GM18505 (cell line): ENCODE data around the gene ZNF398.

Experiments
- ATAC-seq: cut with Tn5 transposase; IDR thresholded peaks from one replicate; pipeline ENCODE4 v1.9.1; 2021; ENCODE audit not compliant: unreplicated experiment
- POLR2A ChIP-seq: IDR thresholded peaks from 4 replicates; pipeline ENCODE4 v1.6.1; 2011; ENCODE audit warnings: borderline replicate concordance; ENCODE audit not compliant: insufficient read depth, insufficient read length; ENCODE audit errors: extremely low read depth

ZNF398 gene

GRCh38 chr7:149147072-149147751, at the start of gene ZNF398:
TSS of gene ZNF398 (plus strand) at chr7:149147453. CDS start at chr7:149147743, 290 bp downstream.
- peak; percentile 57 for TF ChIP-seq POLR2A
- ATAC-seq: peak; percentile 69

DNA sequence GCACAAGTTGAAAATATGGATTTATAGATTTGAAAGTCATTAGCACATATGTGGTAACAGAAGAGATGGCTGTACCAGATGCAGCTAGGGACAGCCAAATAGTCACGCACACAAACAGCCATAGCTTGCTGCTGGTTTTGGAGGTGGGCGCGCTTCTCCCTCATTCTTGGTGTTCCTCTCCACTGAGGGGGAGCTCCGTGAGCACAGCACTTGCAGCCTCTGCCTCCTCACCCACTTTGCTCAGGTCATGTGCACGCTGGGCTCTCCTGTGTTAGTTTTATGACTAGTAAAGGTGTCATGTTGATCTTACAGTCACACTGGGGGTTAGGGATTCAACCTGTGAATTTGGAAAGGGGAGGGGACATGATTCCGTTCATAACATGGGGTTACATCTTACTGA, 48.2 kb upstream of the ZNF398 start:
- no peak for ATAC-seq
- TF ChIP-seq POLR2A: no peak

DNA sequence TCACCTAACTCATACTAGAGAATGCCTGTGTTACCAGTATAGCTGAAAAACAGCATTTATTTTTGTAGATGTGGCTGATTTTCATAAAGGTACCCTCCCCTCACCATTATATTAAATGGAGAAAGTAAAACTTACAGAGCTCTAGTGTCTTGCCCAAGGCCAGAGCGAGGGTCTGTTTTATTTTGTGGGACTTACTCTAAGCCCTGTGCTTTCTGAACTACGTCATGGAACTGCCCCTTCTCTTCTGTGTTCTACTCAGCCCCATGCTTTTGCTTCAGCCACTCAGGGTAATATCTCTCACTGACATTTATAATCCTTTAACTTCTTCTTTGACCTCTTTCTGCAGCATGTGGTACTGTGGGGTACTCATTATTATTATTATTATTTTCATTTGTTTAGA, 46.4 kb upstream of the ZNF398 start:
- TF ChIP-seq POLR2A: no peak

DNA sequence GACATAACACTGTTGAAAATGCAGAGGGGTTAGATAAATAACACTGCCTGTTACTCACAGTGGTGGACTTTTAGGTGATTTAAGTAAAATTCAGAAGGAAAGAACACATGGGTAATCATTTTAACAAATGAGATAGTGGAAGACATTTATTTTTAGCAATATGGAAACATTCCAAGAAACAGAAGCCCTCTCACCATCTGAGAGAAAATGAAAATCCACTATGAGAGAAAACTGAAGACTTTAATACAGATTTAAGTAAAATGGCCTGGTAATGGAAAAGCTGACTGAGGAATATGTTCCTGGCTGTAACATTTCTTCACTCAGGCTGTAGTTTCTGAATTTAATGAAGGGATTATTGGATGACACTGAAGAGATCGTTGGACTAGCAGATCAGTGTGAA, 44.6 kb upstream of the ZNF398 start:
- no peak for TF ChIP-seq POLR2A
- no peak for ATAC-seq

More for the DNA sequence above, 46.4 kb upstream of the ZNF398 start:
- ATAC-seq: no peak

DNA sequence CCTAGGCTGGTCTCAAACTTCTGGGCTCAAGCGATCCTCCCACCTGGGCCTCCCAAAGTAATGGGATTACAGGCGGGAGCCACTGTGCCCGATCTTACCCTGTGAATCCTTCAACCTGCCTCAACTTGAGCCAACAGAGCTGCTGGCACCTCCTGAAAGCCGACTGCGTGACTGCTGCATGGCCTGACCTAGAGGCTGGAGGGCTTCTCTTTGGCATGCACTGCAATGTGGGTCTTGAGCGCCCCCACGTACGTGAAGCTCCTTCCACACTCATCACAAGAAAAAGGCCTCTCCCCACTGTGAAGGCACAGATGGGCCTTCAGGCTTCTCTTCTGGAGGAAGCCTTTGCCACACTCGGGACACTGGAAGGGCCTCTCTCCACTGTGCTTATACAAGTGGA, 43.8 kb upstream of the ZNF398 start:
- no peak for ATAC-seq
- TF ChIP-seq POLR2A: no peak

GRCh38 chr7:149104214-149104613, 43.0 kb upstream of the ZNF398 start:
- no peak for ATAC-seq

GRCh38 chr7:149104749-149105148, 42.5 kb upstream of the ZNF398 start:
- TF ChIP-seq POLR2A: no peak
- ATAC-seq: no peak

More at GRCh38 chr7:149104214-149104613, 43.0 kb upstream of the ZNF398 start:
- no peak for TF ChIP-seq POLR2A

DNA sequence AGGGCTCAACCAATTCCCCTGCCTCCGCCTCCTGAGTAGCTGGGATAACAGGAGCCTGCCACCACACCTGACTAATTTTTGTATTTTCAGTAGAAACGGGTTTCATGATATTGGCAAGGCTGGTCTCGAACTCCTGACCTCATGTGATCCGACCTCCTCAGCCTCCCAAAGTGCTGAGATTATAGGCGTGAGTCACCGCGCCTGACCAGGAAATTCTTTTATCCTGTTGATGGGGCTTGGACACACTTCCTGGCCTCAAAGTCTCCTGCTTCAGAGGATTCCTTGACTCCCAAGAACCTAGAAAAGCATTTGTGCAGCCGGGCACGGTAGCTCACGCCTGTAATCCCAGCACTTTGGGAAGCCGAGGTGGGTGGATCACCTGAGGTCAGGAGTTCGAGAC, 37.3 kb upstream of the ZNF398 start:
- no peak for ATAC-seq
- TF ChIP-seq POLR2A: no peak

DNA sequence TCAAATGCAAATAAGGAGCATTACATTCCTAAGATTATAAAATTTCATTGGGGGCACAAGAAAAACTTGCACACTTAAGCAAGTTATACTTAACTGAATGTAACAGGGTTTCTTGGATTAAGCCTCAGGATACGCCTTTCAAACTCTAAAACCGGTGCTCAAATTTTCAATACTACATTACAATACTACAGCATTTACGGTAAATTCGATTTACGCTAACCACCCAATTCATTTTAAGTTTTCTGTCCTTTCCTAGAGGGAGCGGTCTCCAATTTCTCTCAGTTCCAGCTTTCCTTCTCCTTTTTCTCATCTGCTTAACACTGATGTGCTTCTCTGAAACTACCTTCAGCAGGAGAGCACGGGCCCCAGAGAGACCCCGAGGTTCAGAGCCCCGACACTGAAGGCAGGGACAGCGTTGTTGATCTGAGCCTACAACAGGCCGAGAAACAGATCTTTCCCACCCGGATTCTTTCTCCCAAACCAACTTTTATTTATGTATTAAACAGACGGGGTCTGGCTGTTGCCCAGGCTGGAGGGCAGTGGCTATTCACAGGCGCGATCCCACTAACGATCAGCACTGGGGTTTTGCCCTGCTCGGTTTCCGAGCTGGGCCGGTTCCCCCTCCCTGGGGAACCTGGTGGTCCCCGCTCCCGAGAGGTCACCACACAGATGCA, 21.9 kb upstream of the ZNF398 start:
- ATAC-seq: no peak
- TF ChIP-seq POLR2A: no peak

GRCh38 chr7:149125863-149126661, 21.2 kb upstream of the ZNF398 start, which contains the start of gene ZNF425:
TSS of gene ZNF425 (minus strand) at chr7:149126324. CDS start at chr7:149126213, 111 bp downstream.
- peak; percentile 96 for TF ChIP-seq POLR2A
- ATAC-seq: peak; percentile 87

DNA sequence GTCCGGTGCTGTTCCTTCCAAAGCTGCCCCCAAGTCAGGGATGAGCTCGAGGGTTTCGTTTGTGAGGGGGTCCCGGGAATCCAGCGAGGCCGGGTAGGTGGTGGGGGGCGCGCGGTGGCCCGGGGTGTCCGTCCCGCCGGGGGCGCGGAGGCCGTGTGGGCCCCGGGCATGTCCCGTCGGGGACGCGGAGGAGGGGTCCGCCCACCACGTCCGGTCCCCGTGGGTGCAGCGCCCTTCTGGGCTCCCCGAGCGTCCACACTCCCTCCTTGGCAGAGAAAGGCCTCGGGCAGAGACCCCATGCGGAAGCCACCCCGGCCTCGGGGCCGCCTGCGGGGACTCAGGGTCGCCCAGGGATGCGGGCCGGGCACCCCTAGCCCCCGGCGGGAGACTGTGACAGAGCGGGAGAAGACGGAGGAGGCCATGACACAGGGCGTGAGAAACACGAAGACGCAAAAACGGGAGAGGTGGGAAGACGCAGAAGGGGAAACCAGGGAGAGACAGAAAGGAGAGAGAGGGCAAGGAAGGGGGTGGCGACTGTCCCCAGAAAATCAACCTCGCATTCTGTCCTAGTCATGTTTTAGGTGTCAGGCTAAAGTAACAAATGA, 20.5 kb upstream of the ZNF398 start:
- peak; percentile 43 for ATAC-seq
- TF ChIP-seq POLR2A: peak; percentile 20

DNA sequence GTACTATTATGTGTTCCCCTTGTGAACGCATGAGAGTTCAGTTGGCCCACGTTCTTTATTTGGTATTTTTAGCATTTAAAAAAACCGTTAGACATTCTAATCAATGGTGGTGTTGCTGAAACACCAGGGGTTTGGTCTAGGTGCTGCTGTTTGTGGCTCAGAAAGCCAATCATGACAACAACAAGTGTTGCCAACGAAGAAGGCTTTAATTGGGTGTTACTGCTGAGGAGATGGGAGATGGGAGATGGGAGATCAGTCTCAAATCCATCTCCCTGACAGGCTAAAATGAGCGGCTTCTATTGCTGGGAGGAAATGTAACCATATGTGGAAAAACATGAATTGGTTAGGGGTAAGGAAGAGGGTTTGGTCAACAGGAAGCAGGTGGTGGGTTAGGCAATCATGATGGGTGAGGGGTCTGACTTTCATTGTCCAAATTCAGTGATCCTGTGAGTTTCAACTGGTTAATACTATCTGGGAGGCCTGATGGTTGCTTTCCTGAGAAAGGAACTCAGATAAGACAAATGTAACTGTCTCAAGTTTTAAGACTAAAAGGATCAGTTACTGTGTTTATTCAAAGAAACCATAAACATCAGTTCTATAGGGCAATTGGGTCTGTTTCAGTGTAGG, 16.6 kb upstream of the ZNF398 start:
- TF ChIP-seq POLR2A: no peak
- no peak for ATAC-seq
